Activated T-cell treated with anti-CD3 and anti-CD28 coated beads, Interleukin-2, amount 50 U/mL, for 24 hours (primary cell): ENCODE data around the gene ZNF174.

Experiments
- DNase-seq: peaks from one replicate; pipeline ENCODE4 v3.0.0-alpha.2; 2020
- H3K27ac Mint-ChIP-seq: 2 replicates; pipeline ENCODE4 v1.8.0; 2020; ENCODE audit warnings: mild to moderate bottlenecking, mixed read lengths
- H3K27me3 Mint-ChIP-seq: 2 replicates; pipeline ENCODE4 v1.8.0; 2020; ENCODE audit warnings: mixed read lengths
- H3K36me3 Mint-ChIP-seq: 2 replicates; pipeline ENCODE4 v1.8.0; 2020; ENCODE audit warnings: low read depth, mixed read lengths
- H3K4me1 Mint-ChIP-seq: 2 replicates; pipeline ENCODE4 v1.8.0; 2020; ENCODE audit warnings: low read depth, mixed read lengths
- H3K4me3 Mint-ChIP-seq: 2 replicates; pipeline ENCODE4 v1.8.0; 2020; ENCODE audit warnings: mild to moderate bottlenecking, moderate library complexity, mixed read lengths
- H3K9me3 Mint-ChIP-seq: 2 replicates; pipeline ENCODE4 v1.8.0; 2020; ENCODE audit warnings: mixed read lengths

Gene ZNF174

DNA sequence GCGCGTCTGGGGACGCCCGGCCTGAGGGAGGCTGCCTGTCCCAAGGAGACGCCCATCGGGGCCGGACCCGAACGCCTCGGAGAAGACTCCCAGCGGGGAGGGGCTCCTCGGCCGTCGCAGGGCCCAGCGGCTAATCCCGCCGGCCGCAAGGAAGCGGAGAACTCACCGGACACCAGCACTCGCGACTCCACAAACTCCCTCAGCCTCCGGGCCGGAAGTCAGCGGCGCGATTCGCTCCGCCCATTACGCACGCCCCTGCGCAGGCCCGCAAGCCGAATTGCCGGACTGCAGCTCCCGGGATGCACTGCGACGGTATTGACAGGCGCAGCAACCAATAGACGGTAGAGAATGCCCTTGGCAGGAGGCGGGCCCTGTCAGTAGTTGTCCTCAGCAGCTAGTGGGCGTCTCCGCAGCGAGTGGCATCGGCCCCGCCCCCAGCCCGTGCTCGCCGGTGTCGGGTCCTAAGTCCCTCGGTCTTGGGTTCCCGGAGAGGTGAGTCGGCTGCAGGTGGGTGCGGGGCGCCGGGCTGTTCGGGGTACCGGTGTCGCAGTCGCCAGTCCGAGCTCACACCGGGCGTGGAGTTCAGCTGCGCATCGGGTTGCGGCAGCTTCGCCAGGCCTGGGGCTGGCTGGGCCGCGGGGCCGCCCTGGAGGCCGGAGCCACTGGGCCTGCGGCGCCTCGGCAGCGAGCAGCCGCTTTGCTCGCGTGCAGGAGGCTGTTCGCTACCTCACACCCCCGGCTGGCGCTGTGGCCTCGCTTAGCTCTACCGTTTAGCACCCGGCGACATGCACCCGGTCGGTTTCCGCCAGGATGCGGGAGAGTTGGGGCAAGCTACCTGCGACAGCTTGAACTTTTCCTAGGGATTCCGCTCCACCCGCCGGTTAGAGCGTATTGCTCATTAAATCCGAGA, at the start of gene ZNF174, which contains the start of gene ZSCAN32:
ZNF174 (plus strand) TSS at position 437 of the 910 bp plus-strand sequence. CDS start 790 bp downstream, outside the sequence.
ZSCAN32 (minus strand) TSS at position 226 of the 910 bp plus-strand sequence. CDS start 3,447 bp downstream, outside the sequence.
- peaks cover 59% of the 10 kb centered on the region for H3K4me1 Mint-ChIP-seq
- H3K4me3 Mint-ChIP-seq: peak within 1 kb of the TSS; percentile 95
- H3K27ac Mint-ChIP-seq: peak within 1 kb of the TSS; percentile 88
- no peaks in the 10 kb centered on the region for H3K27me3 Mint-ChIP-seq
- H3K9me3 Mint-ChIP-seq: peaks cover 41% of the 10 kb centered on the region
- DNase-seq: peak; percentile 98
- peaks cover 81% of the 10 kb centered on the region for H3K36me3 Mint-ChIP-seq

DNA sequence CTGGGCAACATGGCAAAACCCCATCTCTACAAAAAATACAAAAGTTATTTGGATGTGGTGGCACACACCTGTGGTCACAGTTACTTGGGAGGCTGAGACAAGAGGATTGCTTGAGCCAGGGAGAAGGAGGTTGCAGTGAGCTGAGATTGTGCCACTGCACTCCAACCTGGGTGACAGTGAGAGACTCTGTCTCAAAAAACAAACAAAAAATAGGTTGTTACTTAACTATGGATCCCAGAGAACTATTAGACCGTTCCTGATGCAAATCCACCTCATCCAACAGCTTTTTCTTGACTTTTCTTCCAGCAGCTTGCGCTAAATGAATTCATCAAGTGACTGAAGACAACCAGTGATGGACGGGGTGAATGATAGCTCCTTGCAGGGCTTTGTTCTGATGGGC, 45.4 kb upstream of the ZNF174 start, which contains the start of gene OR2C1:
OR2C1 (plus strand) TSS at position 301 of the 400 bp plus-strand sequence; CDS start at position 353, 52 bp downstream.
- Mint-ChIP-seq H3K27me3 (peaks cover 11% of the 10 kb centered on the region), H3K27ac (no peak within 1 kb of the TSS), H3K4me3 (no peak within 1 kb of the TSS), H3K9me3 (peaks cover 2% of the 10 kb centered on the region), H3K4me1 (peaks cover 3% of the 10 kb centered on the region), H3K36me3 (no peaks in the 10 kb centered on the region)
- DNase-seq: no peak

DNA sequence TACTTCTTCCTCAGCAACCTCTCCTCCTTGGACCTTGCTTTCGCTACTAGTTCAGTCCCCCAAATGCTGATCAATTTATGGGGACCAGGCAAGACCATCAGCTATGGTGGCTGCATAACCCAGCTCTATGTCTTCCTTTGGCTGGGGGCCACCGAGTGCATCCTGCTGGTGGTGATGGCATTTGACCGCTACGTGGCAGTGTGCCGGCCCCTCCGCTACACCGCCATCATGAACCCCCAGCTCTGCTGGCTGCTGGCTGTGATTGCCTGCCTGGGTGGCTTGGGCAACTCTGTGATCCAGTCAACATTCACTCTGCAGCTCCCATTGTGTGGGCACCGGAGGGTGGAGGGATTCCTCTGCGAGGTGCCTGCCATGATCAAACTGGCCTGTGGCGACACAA, 44.9 kb upstream of the ZNF174 start:
- no peaks in the 10 kb centered on the region for H3K36me3 Mint-ChIP-seq

DNA sequence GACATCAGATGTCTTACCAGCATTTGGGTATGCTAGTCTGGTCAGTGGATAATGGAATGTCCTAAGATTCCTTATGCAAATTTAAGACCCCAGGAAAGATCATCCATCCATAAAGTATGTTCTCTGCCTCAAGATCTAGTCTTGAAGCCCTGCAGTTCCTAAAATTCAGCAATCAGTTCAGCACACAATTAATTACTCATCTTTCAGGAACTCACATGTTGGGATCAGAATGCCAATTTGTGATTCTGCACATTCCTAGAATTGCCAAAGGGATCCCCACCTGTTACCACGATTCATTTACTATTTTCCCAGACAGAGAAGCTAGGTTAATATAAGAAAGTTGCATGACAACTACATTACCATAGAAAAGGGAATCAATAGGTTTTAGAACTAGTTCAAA, 42.1 kb upstream of the ZNF174 start:
- no peaks in the 10 kb centered on the region for H3K4me1 Mint-ChIP-seq
- peaks cover 13% of the 10 kb centered on the region for H3K9me3 Mint-ChIP-seq
- peaks cover under 1% of the 10 kb centered on the region for H3K36me3 Mint-ChIP-seq
- DNase-seq: no peak
- H3K27me3 Mint-ChIP-seq: peaks cover 24% of the 10 kb centered on the region
- H3K27ac Mint-ChIP-seq: no peak overlapping the region
- no peak overlapping the region for H3K4me3 Mint-ChIP-seq

More for the DNA sequence above, 44.9 kb upstream of the ZNF174 start:
- DNase-seq: no peak
- no peak overlapping the region for H3K4me3 Mint-ChIP-seq
- H3K27me3 Mint-ChIP-seq: peaks cover 16% of the 10 kb centered on the region
- no peak overlapping the region for H3K27ac Mint-ChIP-seq
- peaks cover 5% of the 10 kb centered on the region for H3K9me3 Mint-ChIP-seq
- H3K4me1 Mint-ChIP-seq: peaks cover 3% of the 10 kb centered on the region

DNA sequence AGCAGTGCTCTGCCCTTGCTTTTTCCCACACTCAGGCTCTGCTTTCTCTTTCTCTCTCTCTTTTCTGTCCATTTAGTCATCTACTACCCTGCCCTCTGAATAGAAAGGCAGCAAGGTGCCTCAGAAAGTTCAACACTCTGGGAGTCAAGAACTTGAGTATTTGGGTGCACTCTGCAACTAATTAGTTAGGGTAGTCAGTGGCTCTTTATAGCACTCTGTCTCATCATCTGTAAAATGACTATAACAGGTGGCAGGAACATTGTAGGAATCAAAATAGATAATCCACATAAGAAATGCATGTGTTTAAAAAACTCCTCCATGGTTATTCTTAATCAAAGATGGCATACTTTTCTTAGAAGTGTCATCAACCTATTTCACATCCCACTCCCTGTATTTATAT, 38.1 kb upstream of the ZNF174 start:
- peaks cover 34% of the 10 kb centered on the region for H3K9me3 Mint-ChIP-seq
- H3K27ac Mint-ChIP-seq: no peak overlapping the region
- peaks cover 22% of the 10 kb centered on the region for H3K36me3 Mint-ChIP-seq
- H3K4me3 Mint-ChIP-seq: no peak overlapping the region
- no peak for DNase-seq
- peaks cover 24% of the 10 kb centered on the region for H3K27me3 Mint-ChIP-seq
- H3K4me1 Mint-ChIP-seq: peaks cover 19% of the 10 kb centered on the region

DNA sequence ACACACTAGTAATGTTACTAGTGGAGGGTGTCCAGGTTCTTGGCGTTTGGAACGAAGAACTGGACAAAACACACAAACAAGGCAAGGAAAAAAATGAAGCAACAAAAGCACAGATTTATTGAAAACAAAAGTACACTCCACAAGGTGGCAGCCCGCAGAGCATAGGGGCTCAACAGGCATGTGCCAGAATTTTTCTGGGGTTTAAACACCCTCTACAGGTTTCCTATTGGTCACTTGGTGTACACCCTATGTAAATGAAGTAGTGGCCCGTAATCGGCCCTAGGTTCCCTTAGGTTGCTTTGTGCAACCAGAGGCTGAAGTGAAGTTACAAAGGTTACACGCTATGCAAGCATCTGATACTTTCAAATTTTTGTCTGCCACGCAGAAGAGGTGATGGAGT, 37.2 kb upstream of the ZNF174 start:
- DNase-seq: no peak
- no peak overlapping the region for H3K27ac Mint-ChIP-seq
- no peak overlapping the region for H3K4me3 Mint-ChIP-seq
- H3K36me3 Mint-ChIP-seq: peaks cover 22% of the 10 kb centered on the region
- peaks cover 34% of the 10 kb centered on the region for H3K9me3 Mint-ChIP-seq
- peaks cover 24% of the 10 kb centered on the region for H3K27me3 Mint-ChIP-seq
- H3K4me1 Mint-ChIP-seq: peaks cover 19% of the 10 kb centered on the region

DNA sequence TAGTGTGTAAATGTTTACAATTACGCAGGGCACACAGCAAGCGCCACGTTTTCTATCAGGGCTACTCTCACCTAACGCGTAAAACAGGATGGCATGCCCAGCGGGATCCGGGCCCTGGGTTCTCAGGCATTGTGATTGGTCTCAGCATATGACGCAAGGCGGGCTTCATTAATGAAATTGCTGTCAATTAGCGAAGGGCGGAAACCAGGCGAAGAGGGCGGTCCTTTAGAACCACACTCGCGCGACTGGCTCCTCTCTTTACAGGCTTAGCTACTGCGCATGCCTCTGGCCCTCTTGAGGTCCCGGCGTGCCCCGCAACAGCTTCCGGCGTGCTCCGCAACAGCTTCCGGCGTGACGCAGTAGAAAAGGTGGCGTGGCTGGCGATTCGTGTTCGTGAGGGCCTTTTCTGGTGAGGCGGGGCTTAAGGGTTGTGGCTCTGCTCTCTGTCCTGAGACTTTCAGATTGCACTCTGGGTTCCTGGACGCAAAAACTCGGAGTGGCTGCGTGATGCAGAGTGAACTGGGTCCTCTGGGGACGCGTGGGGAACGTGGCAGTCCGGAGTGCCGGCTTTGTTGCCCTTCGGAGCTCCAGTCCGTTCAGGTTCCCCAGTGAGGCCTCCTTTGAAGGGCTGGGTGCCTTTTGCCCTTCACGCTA, 36.1 kb upstream of the ZNF174 start:
- peak overlapping the region; percentile 85 for H3K4me3 Mint-ChIP-seq
- peaks cover 22% of the 10 kb centered on the region for H3K36me3 Mint-ChIP-seq
- peaks cover 32% of the 10 kb centered on the region for H3K9me3 Mint-ChIP-seq
- H3K27me3 Mint-ChIP-seq: peaks cover 20% of the 10 kb centered on the region
- DNase-seq: peak; percentile 88
- peak overlapping the region; percentile 94 for H3K27ac Mint-ChIP-seq
- H3K4me1 Mint-ChIP-seq: peaks cover 19% of the 10 kb centered on the region

DNA sequence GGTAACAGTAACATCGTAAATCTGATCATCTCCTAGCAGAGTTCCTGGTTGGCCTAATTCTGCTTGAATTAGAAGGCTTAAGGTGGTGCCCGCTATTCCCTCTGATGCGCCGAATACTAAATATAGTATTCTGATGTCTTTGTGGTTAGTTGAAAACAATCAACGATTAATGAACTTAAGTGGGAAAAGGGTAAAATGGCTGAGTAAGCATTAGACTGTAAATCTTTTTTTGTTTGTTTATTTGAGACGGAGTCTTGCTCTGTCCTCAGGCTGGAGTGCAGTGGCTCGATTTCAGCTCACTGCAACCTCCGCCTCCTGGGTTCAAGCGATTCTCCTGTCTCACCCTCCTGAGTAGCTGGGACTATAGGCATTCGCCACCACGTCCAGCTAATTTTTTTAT, 31.9 kb upstream of the ZNF174 start:
- Mint-ChIP-seq H3K27me3 (no peaks in the 10 kb centered on the region), H3K36me3 (peaks cover 34% of the 10 kb centered on the region), H3K4me1 (peaks cover 17% of the 10 kb centered on the region), H3K27ac (no peak overlapping the region), H3K4me3 (no peak overlapping the region), H3K9me3 (peaks cover 31% of the 10 kb centered on the region)
- DNase-seq: no peak

DNA sequence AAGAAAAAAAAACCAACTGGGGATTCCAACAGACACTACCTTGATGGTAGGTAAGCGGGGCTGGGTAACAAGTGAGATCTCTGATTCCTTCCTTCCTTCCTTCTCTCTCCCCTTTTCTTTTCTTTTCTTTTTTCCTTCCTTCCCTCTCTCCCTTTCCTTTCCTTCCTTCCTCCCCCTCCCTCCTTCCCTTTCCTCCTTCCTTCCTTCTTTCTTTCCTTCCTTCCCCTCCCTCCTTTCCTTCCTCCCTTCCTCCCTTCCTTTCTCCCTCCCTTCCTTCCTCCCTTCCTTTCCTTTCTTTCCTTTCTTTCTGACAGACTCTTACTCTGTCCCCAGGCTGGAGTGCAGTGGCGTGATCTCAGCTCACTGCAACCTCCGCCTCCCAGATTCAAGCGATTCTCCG, 25.3 kb upstream of the ZNF174 start:
- Mint-ChIP-seq H3K9me3 (peaks cover 63% of the 10 kb centered on the region), H3K36me3 (peaks cover 76% of the 10 kb centered on the region)

DNA sequence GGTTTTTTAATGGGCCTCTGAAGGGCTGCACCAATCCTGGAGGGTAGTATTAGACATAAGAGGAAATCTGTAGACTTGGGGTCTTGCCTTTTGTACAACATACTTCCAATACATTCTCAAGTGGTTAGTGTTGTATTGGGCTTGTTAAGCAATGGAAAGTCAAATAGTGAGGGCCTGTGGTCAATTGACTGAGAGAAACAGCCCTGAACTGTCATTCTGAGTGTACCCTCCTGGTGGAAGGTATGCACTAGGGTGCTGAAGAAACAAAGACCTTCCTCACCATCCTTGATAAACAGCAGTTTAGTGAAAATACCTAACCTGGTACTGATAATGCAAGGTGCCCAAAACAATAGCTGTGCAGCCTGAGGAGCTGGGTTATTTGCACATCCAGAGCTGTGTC, 23.1 kb upstream of the ZNF174 start:
- no peak overlapping the region for H3K27ac Mint-ChIP-seq
- peaks cover 78% of the 10 kb centered on the region for H3K9me3 Mint-ChIP-seq

More for the DNA sequence above, 25.3 kb upstream of the ZNF174 start:
- no peak for DNase-seq
- H3K27ac Mint-ChIP-seq: no peak overlapping the region
- no peak overlapping the region for H3K4me3 Mint-ChIP-seq
- no peaks in the 10 kb centered on the region for H3K27me3 Mint-ChIP-seq
- no peaks in the 10 kb centered on the region for H3K4me1 Mint-ChIP-seq

DNA sequence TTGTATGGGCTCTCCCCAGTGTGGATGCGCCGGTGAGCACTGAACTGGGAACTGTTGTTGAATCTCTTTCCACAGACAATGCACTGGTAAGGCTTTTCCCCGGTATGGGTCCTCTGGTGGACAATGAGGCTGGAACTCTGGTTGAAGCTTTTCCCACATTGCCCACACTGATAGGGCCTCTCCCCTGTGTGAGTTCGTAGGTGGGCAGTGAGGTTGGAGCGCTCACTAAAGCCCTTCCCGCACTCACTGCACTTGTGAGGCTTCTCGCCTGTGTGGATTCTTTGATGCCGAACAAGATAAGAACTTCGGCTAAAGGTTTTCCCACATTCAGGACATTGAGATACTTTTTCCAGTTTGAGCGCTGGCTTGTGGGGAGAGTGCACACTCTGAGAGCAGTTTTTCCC, 18.0 kb upstream of the ZNF174 start:
- peaks cover 96% of the 10 kb centered on the region for H3K36me3 Mint-ChIP-seq
- no peaks in the 10 kb centered on the region for H3K4me1 Mint-ChIP-seq
- no peaks in the 10 kb centered on the region for H3K27me3 Mint-ChIP-seq
- DNase-seq: no peak
- peaks cover 67% of the 10 kb centered on the region for H3K9me3 Mint-ChIP-seq
- H3K4me3 Mint-ChIP-seq: no peak overlapping the region
- no peak overlapping the region for H3K27ac Mint-ChIP-seq

More for the DNA sequence above, 23.1 kb upstream of the ZNF174 start:
- Mint-ChIP-seq H3K36me3 (peaks cover 94% of the 10 kb centered on the region), H3K4me1 (no peaks in the 10 kb centered on the region), H3K4me3 (no peak overlapping the region), H3K27me3 (no peaks in the 10 kb centered on the region)
- no peak for DNase-seq

DNA sequence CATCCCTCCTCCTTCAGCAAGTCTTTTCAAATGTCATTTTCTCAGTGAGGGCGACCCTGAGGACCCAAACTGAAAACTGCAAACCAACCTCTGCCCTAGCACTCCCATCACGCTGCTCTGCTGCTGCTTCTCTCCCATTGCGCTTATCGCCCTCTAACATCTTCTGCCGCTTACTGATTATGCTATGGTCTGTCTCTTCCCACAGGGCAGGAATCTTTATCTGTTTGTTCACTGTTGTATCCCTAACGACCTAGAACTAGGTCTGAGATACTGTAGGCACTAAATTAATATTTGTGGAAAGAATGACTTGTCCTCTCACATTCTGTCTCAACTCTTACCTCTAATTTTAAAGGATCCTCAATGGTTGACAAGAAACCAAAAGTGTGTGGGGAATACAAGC, 12.7 kb upstream of the ZNF174 start:
- H3K9me3 Mint-ChIP-seq: peaks cover 58% of the 10 kb centered on the region
- peaks cover 96% of the 10 kb centered on the region for H3K36me3 Mint-ChIP-seq
- no peaks in the 10 kb centered on the region for H3K27me3 Mint-ChIP-seq
- no peak overlapping the region for H3K27ac Mint-ChIP-seq
- no peaks in the 10 kb centered on the region for H3K4me1 Mint-ChIP-seq
- no peak for DNase-seq
- H3K4me3 Mint-ChIP-seq: no peak overlapping the region

DNA sequence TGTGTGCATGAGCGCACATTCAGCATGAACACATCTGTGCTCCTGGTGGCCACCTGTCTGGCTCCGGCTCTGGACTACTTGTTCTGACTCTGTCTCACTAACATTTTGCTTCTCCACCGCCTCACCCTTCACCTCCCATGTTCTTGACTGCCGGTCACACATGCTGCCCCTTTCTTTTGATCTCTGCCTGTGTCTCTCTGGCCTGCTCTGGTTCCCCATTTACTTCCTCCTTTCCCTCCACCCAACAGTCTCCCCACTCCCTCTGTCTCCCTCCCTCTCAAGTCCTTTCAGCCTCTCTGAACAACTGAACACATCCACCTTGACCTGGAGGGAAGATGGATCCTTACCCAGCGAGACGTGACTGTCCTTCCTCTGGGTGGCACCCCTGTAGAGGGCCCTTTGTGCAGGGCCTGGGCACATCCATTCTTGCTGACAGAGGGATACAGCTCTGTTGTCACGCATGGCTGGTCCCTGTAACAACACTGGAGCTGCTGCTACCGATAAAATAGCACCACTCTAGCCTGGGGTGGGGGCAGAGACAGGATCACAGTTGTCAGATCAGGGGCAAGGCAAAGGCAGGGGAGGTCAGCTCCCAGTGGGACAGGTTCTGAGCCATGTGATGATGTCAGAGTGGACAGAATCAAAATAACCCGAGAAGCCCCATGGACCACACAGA, 11.2 kb upstream of the ZNF174 start:
- H3K27me3 Mint-ChIP-seq: no peaks in the 10 kb centered on the region
- no peak overlapping the region for H3K27ac Mint-ChIP-seq
- no peak for DNase-seq
- H3K36me3 Mint-ChIP-seq: peaks cover 96% of the 10 kb centered on the region
- H3K4me1 Mint-ChIP-seq: peaks cover 9% of the 10 kb centered on the region
- H3K9me3 Mint-ChIP-seq: peaks cover 57% of the 10 kb centered on the region
- no peak overlapping the region for H3K4me3 Mint-ChIP-seq

DNA sequence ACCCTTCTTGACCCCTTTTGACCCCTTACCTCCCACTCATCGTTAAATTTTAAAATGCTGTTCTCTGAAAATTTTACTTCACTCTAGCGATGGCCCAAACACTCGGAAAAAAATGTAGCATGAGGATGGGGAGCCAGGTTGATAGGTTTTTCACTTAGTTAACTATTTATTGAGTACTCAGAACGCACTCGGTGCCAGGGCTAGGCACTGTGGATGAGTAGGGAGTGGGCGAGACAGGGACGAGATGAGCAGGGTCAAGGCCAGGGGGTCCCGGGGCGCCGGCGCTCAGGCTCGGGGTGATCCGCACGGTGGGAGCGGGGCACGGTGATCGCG, 603 bp upstream of the ZNF174 start:
- Mint-ChIP-seq H3K9me3 (peaks cover 41% of the 10 kb centered on the region), H3K36me3 (peaks cover 81% of the 10 kb centered on the region), H3K4me1 (peaks cover 62% of the 10 kb centered on the region), H3K27ac (peak overlapping the region; percentile 88), H3K4me3 (peak overlapping the region; percentile 95), H3K27me3 (no peaks in the 10 kb centered on the region)
- no peak for DNase-seq
